Activated CD8-positive, alpha-beta memory T cell treated with anti-CD3 and anti-CD28 coated beads for 4 hours (primary cell): ENCODE results near the gene RPL5.
A peak's percentile ranks its signal among the peaks of the same experiment; 100 is the strongest.

Experiments used
- DNase-seq, 2 donors: peaks; one replicate each; pipeline ENCODE4 v3.0.0-alpha.2; 2020; ENCODE audit warnings: low read depth in 2 of 2

Gene RPL5

GRCh38 chr1:92855236-92855635, 23.4 kb downstream of the RPL5 start:
- no peak for DNase-seq

GRCh38 chr1:92857817-92858216, 26.0 kb downstream of the RPL5 start:
- no peak for DNase-seq

- DNase-seq = peak; percentile 24 to 36
Measured at GRCh38 chr1:92858564-92859399, 26.9 kb downstream of the RPL5 start.

GRCh38 chr1:92859400-92860039, 27.7 kb downstream of the RPL5 start:
- no peak for DNase-seq

- DNase-seq = no peak
Measured at GRCh38 chr1:92862605-92863004, 30.8 kb downstream of the RPL5 start.

GRCh38 chr1:92864131-92864530, 32.3 kb downstream of the RPL5 start:
- DNase-seq = no peak

GRCh38 chr1:92870591-92870990, 38.8 kb downstream of the RPL5 start:
- no peak for DNase-seq

GRCh38 chr1:92872719-92873118, 40.9 kb downstream of the RPL5 start:
- no peak for DNase-seq

GRCh38 chr1:92874987-92875386, 43.1 kb downstream of the RPL5 start:
- DNase-seq = no peak

GRCh38 chr1:92876351-92876750, 44.5 kb downstream of the RPL5 start:
- DNase-seq = no peak

GRCh38 chr1:92877081-92877711, 45.4 kb downstream of the RPL5 start:
- no peak for DNase-seq

GRCh38 chr1:92877792-92878191, 46.0 kb downstream of the RPL5 start:
- DNase-seq = no peak

GRCh38 chr1:92879316-92879968, 47.6 kb downstream of the RPL5 start:
- no peak for DNase-seq

- DNase-seq = no peak
Measured at GRCh38 chr1:92881391-92881790, 49.6 kb downstream of the RPL5 start.

- DNase-seq = peak; percentile 14 to 22
Measured at GRCh38 chr1:92882819-92883218, 51.0 kb downstream of the RPL5 start.

GRCh38 chr1:92883297-92883696, 51.5 kb downstream of the RPL5 start:
- DNase-seq = no peak

GRCh38 chr1:92884195-92884594, 52.4 kb downstream of the RPL5 start:
- no peak for DNase-seq

- DNase-seq = no peak
Measured at GRCh38 chr1:92886886-92887419, 55.1 kb downstream of the RPL5 start.

GRCh38 chr1:92887465-92887864, 55.6 kb downstream of the RPL5 start:
- DNase-seq = no peak
